ENCODE measurements around the gene TAS2R43. TPM values are rescaled to one million over a fixed set of nuclear protein-coding genes. Genes with fewer than 3 reads are reported as not detected.

TAS2R43 gene
- total RNA-seq, 1 experiment from 2014 or later = 0.48 TPM

GRCh38 chr12:11134305-11134704 lies 42.2 kb upstream of the TAS2R43 start, which contains the start of gene TAS2R30:
Gene TAS2R30 (minus strand): TSS chr12:11134644. CDS start chr12:11134244, 400 bp downstream.
- DNase-seq = no peak
- H3K56ac ChIP-seq (ENCODE audit: insufficient read length, low read depth, low read length) = no peak within 1 kb of the TSS
- H3K14ac ChIP-seq (ENCODE audit: insufficient read depth, low read length) = no peak within 1 kb of the TSS
- no peak within 1 kb of the TSS for H3K4ac ChIP-seq (ENCODE audit: low read depth, low read length)
- H2AK5ac ChIP-seq (ENCODE audit: insufficient read length, low read length) = no peak within 1 kb of the TSS
- H3K9me3 Mint-ChIP-seq = no peaks in the 10 kb centered on the region
- no peak within 1 kb of the TSS for H2BK120ac ChIP-seq (ENCODE audit: low read depth, low read length, poor library complexity, severe bottlenecking)
- no peaks in the 10 kb centered on the region for H3K23me2 ChIP-seq (ENCODE audit: insufficient read length, low read depth, low read length, poor library complexity, severe bottlenecking)
- H3K4me2 ChIP-seq (ENCODE audit: insufficient read depth, insufficient read length, low read length) = no peak within 1 kb of the TSS
- no peak within 1 kb of the TSS for H3K23ac ChIP-seq (ENCODE audit: insufficient read length, low read depth, low read length)
- no peak for TF ChIP-seq CTCF (conservative IDR thresholded peaks at IDR 0.05)
- no peak within 1 kb of the TSS for H4K91ac ChIP-seq (ENCODE audit: insufficient read length, low read depth, low read length)
- WGBS (ENCODE audit: extremely low coverage, insufficient read length, low lambda C conversion rate) = no CpG with 5 or more reads among the region's 3 CpGs
- H3K4me1 ChIP-seq (ENCODE audit: insufficient read depth, low read length) = no peaks in the 10 kb centered on the region
- no peak within 1 kb of the TSS for H3K27ac ChIP-seq (ENCODE audit: insufficient read length, low read depth, low read length)
- H3K9ac ChIP-seq (ENCODE audit: extremely low read depth, insufficient read length, low read length) = no peak within 1 kb of the TSS
- no peak within 1 kb of the TSS for H2BK12ac ChIP-seq (ENCODE audit: insufficient read length, low read depth, low read length)
- peaks cover 2% of the 10 kb centered on the region for H3K79me1 ChIP-seq (ENCODE audit: insufficient read depth, low read depth, low read length, poor library complexity, severe bottlenecking)
- no peak within 1 kb of the TSS for H4K8ac ChIP-seq (replicated peaks; ENCODE audit: insufficient read length, low read depth, low read length)
- no peak within 1 kb of the TSS for H4K5ac ChIP-seq (ENCODE audit: insufficient read length, low read depth, low read length)
- H2BK15ac ChIP-seq (ENCODE audit: low read depth, low read length) = no peak within 1 kb of the TSS
- H3K4me3 Mint-ChIP-seq = no peak within 1 kb of the TSS
- H3K9me3 ChIP-seq (ENCODE audit: control insufficient read depth, low read depth, low read length) = no peaks in the 10 kb centered on the region
- no peak within 1 kb of the TSS for H3K27ac Mint-ChIP-seq
- H3K18ac ChIP-seq (ENCODE audit: insufficient read length, low read depth, low read length) = no peak within 1 kb of the TSS
- H2BK5ac ChIP-seq (ENCODE audit: insufficient read length, low read length) = no peak within 1 kb of the TSS
- no peak within 1 kb of the TSS for H2BK20ac ChIP-seq (ENCODE audit: low read depth, low read length, poor library complexity, severe bottlenecking)
- H3K4me1 Mint-ChIP-seq = no peaks in the 10 kb centered on the region
- H3T11ph ChIP-seq (ENCODE audit: low read length) = no peak within 1 kb of the TSS
- H3K27me3 ChIP-seq (ENCODE audit: insufficient read depth, low read length) = no peaks in the 10 kb centered on the region
- no peaks in the 10 kb centered on the region for H3K27me3 Mint-ChIP-seq (ENCODE audit: low read depth)
- no peaks in the 10 kb centered on the region for H4K20me1 ChIP-seq (ENCODE audit: control insufficient read depth, insufficient read depth, insufficient read length)
- H2AFZ ChIP-seq (ENCODE audit: low read length) = no peak within 1 kb of the TSS
- peaks cover 3% of the 10 kb centered on the region; the same call in 1 of the 2 replicates for H3K79me2 ChIP-seq (ENCODE audit: insufficient read depth, low read length)
- peaks cover 0 to 4% (median 2%) of the 10 kb centered on the region in 3 experiments; a peak in 3 of 7 replicates for H3K36me3 Mint-ChIP-seq (ENCODE audit: insufficient read depth in 1 of 3, low read depth in 3 of 3)
